ENCODE measurements around the gene PRKCB. TPM values are rescaled to one million over a fixed set of nuclear protein-coding genes. Genes with fewer than 3 reads are reported as not detected.

PRKCB gene
- total RNA-seq, 1 donor from 2014 or later = 28.7 TPM

- Mint-ChIP-seq H3K27me3 (ENCODE audit: unreplicated experiment) (peaks cover 3% of the 10 kb centered on the region), H3K4me1 (ENCODE audit: unreplicated experiment) (peaks cover 4% of the 10 kb centered on the region), H3K27ac (ENCODE audit: unreplicated experiment) (no peak overlapping the region), H3K9me3 (ENCODE audit: unreplicated experiment) (no peaks in the 10 kb centered on the region), H3K4me3 (ENCODE audit: unreplicated experiment) (no peak overlapping the region), H3K36me3 (ENCODE audit: low read depth, unreplicated experiment) (peaks cover 8% of the 10 kb centered on the region)
- DNase-seq (ENCODE audit: low spot score) = no peak
- TF ChIP-seq CTCF (IDR thresholded peaks at IDR 0.05; ENCODE audit: unreplicated experiment) = no peak
Observed at GRCh38 chr16:24216961-24217360, 381.2 kb downstream of the PRKCB start.

- H3K4me1 Mint-ChIP-seq (ENCODE audit: unreplicated experiment) = peaks cover 4% of the 10 kb centered on the region
- peaks cover 8% of the 10 kb centered on the region for H3K36me3 Mint-ChIP-seq (ENCODE audit: low read depth, unreplicated experiment)
- H3K27me3 Mint-ChIP-seq (ENCODE audit: unreplicated experiment) = peaks cover 3% of the 10 kb centered on the region
- TF ChIP-seq CTCF (IDR thresholded peaks at IDR 0.05; ENCODE audit: unreplicated experiment) = no peak
- no peak overlapping the region for H3K4me3 Mint-ChIP-seq (ENCODE audit: unreplicated experiment)
- no peaks in the 10 kb centered on the region for H3K9me3 Mint-ChIP-seq (ENCODE audit: unreplicated experiment)
- no peak for DNase-seq (ENCODE audit: low spot score)
- no peak overlapping the region for H3K27ac Mint-ChIP-seq (ENCODE audit: unreplicated experiment)
Observed at GRCh38 chr16:24217461-24217860, 381.7 kb downstream of the PRKCB start.

GRCh38 chr16:24218299-24218698, 382.5 kb downstream of the PRKCB start:
- TF ChIP-seq CTCF (IDR thresholded peaks at IDR 0.05; ENCODE audit: unreplicated experiment) = no peak
- H3K27me3 Mint-ChIP-seq (ENCODE audit: unreplicated experiment) = peaks cover 3% of the 10 kb centered on the region
- DNase-seq (ENCODE audit: low spot score) = no peak
- peaks cover 8% of the 10 kb centered on the region for H3K36me3 Mint-ChIP-seq (ENCODE audit: low read depth, unreplicated experiment)
- H3K9me3 Mint-ChIP-seq (ENCODE audit: unreplicated experiment) = no peaks in the 10 kb centered on the region
- H3K27ac Mint-ChIP-seq (ENCODE audit: unreplicated experiment) = no peak overlapping the region
- H3K4me1 Mint-ChIP-seq (ENCODE audit: unreplicated experiment) = peaks cover 4% of the 10 kb centered on the region
- no peak overlapping the region for H3K4me3 Mint-ChIP-seq (ENCODE audit: unreplicated experiment)

- no peak for DNase-seq (ENCODE audit: low spot score)
- H3K4me1 Mint-ChIP-seq (ENCODE audit: unreplicated experiment) = peaks cover 14% of the 10 kb centered on the region
- H3K27ac Mint-ChIP-seq (ENCODE audit: unreplicated experiment) = no peak overlapping the region
- no peak for TF ChIP-seq CTCF (IDR thresholded peaks at IDR 0.05; ENCODE audit: unreplicated experiment)
- H3K9me3 Mint-ChIP-seq (ENCODE audit: unreplicated experiment) = peaks cover 3% of the 10 kb centered on the region
- H3K36me3 Mint-ChIP-seq (ENCODE audit: low read depth, unreplicated experiment) = peaks cover 4% of the 10 kb centered on the region
- no peak overlapping the region for H3K4me3 Mint-ChIP-seq (ENCODE audit: unreplicated experiment)
- H3K27me3 Mint-ChIP-seq (ENCODE audit: unreplicated experiment) = peaks cover 6% of the 10 kb centered on the region
Observed at GRCh38 chr16:24221219-24221618, 385.4 kb downstream of the PRKCB start.

GRCh38 chr16:24228514-24228913, 392.7 kb downstream of the PRKCB start:
- peaks cover under 1% of the 10 kb centered on the region for H3K9me3 Mint-ChIP-seq (ENCODE audit: unreplicated experiment)
- peaks cover 3% of the 10 kb centered on the region for H3K27me3 Mint-ChIP-seq (ENCODE audit: unreplicated experiment)
- DNase-seq (ENCODE audit: low spot score) = no peak
- H3K36me3 Mint-ChIP-seq (ENCODE audit: low read depth, unreplicated experiment) = no peaks in the 10 kb centered on the region
- peaks cover 20% of the 10 kb centered on the region for H3K4me1 Mint-ChIP-seq (ENCODE audit: unreplicated experiment)
- TF ChIP-seq CTCF (IDR thresholded peaks at IDR 0.05; ENCODE audit: unreplicated experiment) = no peak
- H3K4me3 Mint-ChIP-seq (ENCODE audit: unreplicated experiment) = no peak overlapping the region
- H3K27ac Mint-ChIP-seq (ENCODE audit: unreplicated experiment) = no peak overlapping the region
